ELF-1 (cell line): Measurements from ENCODE around the gene PTPN9.
"Not testable (repeated sequence)": the region's sequence is repeated elsewhere in the genome, so short reads cannot be mapped to it uniquely, and the experiment has no call there.

ENCODE experiments used
- DNase-seq: peaks from one replicate; pipeline ENCODE4 v3.0.0-alpha.2; 2016; ENCODE audit warnings: low read depth, low spot score

Gene PTPN9

DNA sequence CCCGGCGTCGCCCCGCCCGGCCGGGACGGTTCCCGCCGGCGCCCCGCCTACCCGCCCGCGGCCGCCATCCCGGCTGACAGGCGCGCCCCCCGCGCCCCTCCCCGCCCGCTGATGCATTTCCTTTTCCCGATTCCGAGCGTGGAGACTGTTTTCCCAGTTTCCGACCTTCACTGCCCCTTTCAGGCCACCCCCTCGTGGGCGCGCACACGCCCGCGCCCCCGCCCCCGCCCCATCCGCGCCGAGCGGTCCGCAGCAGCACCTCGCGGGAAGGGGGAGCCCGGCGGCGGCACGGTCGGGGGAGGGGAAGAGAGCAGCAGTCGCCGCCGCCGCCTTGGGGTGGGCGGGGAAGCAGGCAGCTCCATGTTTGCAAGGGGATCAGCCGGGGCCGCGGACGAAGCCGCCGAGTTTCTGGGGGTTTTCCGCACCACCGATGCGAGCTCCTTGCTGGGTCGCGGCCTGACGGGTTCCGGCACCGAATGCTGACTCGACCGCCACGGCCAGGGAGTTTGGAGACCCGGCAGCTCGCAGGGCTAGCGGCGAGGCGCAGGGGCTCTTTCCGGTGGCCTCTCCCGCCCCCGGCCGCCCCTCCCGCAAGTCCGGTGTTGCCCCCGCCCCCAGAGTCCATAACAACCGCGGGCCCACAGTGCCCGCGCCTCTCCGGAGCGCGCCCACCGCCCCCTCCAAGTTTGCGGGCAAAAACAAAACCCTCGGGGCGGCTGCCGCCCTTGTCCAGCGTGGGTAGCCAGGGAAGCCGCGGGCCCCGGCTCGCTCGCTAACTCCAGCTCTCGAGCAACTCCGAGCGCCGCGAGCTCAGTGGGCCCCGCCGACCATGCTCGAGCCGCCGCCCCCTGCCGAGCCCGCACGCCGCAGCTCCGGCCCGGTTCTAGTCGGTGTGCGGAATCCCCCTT, 124.4 kb downstream of the PTPN9 start:
- DNase-seq, result peak; percentile 62

DNA sequence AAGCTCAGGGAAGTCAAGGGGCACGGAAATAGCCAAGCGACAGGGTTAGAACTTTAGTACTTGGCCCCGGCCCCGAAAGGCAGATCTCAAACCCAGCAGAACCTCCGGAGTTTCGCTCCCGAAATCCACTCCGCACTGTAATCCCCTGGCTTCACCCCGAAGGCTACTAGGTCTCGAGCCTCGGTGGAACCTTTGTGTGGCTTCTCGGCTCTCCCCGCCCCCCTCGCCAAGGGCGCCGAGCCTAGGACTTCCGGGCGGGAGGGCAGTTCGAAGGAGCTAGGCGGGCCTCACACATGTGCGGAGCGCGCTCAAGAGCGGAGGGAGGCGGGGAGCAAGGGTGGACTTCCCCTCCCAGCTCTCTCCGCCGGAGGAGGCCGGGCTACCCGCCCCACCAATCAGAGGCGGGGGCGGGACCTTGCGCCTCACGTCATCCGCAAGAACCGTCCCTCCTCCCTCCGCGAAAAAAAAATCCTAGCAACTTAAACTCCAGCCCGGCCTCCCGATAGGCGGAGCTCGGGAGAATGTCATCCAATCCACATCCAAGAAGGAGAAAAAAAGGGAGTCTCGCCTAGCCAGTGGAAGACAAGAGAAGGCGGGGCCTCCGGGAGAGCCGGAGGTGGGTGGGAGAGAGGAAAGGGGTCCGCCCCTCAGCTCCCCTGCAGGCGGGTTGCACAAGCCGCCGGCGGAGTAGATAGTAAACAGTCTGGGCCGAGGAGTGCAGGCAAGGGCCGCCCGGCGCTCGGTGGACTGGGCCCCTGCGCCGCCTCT, 125.2 kb downstream of the PTPN9 start:
- DNase-seq, result peak; percentile 100

DNA sequence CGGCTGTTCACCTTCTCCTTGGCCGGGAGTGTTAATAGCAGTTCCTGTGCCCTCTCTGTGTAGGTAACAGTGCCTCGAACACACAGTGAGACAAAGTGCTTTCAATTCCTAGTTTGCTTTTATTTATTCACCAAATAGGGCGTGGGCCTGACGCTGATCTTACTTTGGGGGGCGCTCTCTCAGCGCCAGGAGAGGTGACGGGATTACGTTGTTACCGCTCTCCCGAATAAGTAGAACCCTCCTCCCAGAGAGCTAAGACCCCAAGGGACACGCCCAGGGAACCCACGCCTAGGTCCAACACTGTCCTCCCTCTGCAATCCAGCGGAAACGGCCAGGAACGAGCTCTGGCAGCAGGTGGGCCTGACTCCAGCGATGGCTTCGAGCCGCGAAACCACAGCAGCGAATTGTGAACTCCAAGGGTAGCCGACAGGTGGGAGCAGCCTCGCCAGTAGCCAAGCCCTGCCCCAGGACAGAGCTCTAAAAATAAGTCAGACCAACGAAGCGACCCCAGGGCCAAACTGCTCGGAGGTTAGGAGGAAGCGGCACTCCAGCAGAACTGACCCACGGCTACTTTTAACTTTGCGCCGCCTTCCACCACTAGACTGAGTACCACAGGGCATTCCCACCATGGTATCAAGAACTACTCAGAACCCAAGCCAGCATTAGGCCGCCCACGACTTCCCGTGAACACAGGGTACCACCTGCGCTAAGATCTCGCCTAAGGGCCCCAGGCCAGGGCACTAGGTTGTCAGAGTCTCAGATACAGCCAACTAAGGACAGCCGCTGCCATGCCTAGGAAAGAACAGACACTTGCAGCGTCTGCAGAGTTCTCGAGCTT, 126.0 kb downstream of the PTPN9 start:
- DNase-seq, result peak; percentile 79

DNA sequence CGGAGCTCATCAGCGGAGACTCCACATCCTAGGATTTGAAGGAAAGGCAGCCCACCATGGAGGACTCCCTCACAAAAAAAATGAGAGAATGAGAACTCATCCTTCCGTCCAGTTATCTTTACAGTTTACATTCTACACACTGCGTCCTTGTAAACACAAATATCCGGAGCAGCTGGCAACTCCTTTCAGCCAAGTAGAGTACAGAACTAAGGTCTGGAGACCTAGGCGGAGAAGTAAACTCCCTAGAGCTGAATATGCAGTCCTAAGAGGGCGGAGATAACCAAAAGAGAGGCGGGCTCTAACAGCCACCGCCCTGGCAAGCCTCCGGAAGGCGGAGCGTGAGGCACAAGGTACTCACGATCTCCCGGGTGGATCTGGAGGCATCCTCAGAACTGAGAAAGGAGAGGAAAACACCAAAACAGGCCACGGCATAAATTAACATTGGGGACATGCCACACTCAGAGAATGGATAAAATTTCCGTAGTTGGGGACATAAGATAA, 126.7 kb downstream of the PTPN9 start:
- DNase-seq, result peak; percentile 84

DNA sequence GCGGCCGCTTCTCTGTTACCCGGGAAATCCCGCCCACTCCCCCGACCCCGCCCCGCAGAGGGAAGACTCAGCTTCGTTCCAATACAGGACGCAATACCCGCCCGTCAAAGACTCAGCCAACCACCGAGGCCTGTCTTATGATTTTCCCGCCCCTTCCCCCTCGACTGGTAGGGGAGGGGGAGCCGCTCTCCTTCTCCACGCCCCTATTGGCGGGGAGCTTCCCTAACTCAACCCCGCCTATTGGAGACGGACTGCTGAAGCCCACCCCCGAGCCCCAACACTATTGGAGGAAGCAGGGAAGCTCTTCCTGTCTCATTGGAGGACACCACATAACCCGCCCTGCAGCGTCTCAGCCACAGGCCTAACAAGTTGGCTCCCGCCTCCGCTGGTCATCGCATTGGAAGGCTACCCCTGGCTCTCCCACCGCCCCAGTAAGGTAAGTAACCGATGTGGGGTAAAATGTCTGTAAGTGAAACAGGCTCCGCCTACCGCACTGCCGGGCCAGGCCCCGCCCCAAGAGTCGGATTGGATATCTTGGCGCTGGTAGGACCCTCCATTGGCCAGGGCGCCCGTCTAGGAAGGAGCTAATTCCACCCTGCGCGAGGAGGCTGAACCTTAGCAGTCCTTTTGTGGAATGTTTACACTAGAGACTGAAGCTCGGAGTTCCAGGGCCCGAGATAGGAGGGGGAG, 127.3 kb downstream of the PTPN9 start, which contains the start of gene SIN3A:
Gene SIN3A, minus strand, starts transcription at position 17 of the 690 bp plus-strand sequence. CDS start 21,315 bp downstream, outside the sequence.
- DNase-seq, result peak; percentile 100

DNA sequence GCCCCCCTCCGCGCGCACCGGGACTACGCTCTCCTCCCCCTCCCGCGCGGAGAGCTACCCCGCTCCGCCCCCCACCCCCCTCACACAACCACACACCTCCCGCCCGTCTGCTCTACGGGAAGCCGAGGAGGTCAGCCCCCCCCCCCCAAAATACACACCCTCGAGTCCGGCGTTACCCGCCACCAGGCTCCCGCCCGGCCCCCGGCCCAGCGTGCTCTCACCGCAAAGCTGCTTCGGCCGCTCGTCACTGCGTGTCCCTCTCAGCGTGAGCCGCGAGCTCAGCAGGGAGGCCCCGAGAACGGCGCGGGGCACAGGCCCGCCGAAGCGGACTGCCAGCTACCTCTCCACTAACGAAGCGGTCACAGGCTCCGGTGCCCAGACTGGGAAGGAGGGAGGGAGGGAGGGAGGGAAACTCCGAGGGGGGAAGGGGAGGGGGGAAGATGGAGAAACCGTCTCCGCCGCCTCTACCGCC, 127.9 kb downstream of the PTPN9 start:
- no peak for DNase-seq

DNA sequence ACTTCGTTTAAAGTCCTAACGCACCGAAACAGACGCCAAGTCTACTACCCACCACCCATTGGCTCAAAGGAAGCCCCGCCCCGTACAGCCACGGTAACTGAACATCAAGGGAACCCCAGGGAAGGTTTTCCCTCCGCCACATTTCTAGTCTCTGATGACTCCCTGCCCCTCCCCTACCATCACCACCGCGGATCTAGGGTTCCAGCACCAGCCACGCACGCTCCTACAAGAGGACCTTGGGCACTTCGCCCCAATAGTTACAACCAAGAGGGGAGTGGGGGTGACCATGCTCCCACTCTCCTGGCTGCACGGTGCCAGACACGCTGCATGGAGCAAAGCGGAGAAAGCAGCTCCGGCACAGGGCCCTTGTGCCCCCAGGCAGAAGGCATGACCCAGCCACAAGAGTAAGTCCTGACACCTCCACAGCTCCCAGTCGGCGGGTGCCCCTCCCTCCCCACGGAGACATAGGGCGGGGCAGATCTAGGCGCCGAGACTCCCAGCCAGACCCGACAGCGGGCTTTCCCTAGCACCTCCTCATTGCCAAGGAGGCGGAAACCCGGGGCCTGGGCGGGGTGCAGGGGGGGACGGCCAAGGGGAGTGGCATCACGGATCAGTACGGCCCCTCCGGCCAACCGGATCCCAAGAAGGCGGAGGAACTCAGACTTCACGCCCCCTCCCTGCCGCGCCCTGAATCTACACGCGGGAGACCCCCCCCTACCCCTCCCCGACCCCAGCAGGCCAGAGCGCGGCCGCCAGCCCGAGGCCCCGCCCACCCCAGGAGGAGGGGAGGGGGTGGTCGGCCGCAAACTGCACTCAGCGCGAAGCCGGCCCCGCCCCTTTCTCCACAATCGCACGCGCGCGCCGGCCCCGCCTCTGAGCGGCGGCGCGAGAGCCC, 128.6 kb downstream of the PTPN9 start:
- peak; percentile 95 for DNase-seq

DNA sequence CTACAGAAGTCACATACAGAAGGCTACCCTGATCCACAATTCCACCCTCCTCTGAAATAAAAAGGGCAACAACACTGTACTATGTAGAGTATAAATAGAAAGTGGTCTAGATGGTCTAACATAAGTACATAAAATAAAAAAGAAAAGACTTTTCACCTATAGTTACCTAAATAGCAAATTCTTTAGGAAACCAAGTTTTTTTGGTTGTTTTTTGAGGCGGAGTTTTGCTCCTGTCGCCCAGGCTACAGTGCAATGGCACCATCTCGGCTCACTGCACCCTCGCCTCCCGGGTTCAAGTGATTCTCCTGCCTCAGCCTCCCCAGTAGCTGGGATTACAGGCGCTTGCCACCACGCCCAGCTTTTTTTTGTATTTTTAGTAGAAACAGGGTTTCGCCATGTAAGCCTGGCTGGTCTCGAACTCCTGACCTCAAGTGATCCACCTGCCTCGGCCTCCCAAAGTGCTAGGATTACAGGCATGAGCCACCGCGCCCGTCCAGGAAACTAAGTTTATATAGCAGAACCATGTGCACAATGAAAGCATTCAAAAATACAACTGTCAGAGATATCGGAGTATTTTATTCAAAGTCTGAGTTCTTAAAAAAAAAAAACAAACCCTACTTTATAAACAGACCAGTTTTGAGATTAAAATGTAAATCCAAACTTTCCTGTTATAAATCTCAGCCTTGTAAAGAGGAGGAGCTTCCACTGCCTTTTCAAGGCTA, 129.4 kb downstream of the PTPN9 start:
- DNase-seq, result no peak

DNA sequence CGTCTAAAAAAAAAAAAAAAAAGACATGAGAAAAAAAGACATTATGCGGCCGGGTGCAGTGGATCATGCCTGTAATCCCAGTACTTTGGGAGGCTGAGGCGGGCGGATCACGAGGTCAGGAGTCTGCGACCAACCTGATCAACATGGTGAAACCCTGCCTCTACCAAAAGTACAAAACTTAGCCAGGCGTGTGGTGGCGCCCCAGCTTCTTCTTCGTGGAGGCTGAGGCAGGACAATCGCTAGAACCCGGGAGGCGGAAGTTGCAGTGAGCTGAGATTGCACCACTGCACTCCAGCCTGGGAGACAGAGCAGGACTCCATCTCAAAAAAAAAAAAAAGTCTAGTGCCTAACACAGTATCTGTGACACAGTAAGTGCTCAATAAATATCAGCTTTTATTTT, 130.9 kb downstream of the PTPN9 start:
- not testable (repeated sequence) for DNase-seq

DNA sequence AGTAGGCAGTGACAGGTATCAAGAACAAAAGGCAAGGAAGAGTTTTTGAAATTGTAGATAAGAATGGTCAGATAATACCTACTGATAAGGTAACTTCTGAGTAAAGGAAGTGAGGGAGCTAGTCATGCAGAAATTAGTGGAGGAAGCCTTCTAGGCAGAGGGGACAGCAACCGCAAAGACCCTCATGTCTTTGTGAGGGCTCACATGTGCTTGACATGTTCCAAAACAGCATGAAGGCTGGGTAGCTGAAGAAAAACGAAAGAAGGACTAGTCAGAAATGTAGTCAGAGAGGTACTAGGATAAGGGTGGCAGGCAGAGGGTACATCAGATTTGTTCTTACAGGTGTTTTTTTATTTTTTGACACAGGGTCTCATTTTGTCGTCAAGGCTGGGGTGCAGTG, 133.0 kb downstream of the PTPN9 start:
- DNase-seq, result no peak

DNA sequence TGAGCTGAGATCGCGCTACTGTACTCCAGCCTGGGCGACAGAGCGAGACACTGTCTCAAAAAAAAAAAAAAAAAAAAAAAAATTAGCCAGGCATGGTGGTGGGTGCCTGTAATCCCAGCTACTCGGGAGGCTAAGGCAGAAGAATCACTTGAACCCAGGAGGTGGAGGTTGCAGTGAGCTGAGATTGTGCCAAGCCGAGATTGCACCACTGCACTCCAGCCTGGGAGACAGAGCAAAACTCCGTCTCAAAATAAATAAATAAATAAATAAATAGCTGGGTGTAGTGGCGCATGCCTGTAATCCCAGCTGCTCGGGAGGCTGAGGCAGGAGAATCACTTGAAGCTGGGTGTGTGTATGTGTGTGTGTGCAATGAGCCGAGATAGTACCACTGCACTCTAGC, 133.8 kb downstream of the PTPN9 start:
- not testable (repeated sequence) for DNase-seq

DNA sequence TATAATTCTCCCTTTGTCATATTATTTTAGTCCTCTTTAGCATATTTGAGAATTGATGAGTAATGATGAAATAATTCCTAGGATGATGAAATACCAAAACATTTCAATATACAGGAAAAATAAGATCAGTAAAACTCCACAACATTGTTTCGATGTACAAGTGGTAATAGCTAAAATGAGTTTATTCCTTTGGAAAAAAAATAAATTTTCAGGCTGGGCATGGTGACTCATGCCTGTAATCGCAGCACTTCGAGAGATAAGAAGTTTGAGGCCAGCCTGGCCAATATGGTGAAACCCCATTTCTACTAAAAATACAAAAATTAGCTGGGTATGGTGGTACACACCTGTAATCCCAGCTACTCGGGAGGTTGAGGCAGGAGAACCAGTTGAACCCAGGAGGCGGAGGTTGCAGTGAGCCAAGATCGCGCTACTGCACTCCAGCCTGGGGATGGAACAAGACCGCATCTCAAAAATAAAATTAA, 135.1 kb downstream of the PTPN9 start:
- DNase-seq, result not testable (repeated sequence)

DNA sequence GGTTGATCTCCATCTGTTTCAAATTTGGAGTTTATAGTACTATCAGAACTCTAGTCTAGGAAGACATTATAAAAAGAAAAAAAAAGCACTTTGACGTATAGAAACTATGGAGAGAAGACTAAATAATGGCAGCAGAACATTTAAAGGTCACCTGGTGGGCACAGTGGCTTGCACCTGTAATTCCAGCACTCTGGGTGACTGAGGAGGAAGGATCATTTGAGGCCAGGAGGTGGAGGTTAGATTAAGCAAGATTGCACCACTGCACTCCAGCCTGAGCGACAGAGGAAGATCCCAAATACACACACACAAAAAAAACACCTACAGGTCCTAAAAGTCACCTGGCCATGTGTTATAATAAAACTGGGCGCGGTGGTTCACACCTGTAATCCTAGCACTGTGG, 141.4 kb downstream of the PTPN9 start:
- DNase-seq, result no peak

DNA sequence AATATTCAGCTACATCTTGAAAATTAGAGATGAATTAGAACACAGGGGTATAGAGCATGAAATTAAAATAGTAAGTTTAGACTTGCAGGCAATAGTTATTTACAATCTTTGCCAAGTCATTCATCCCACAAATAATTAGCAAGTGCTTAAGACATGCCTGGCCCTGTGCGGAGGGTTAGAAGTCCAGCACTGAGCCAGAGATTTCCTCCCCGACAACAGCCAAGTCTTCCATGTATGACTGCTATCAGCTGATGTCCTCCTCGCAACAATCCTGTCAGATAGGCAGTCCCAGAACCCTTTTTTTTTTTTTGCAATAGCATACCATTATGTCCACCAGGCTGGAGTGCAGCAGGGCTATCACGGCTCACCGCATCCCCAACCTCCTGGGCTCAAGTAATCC, 142.2 kb downstream of the PTPN9 start:
- no peak for DNase-seq

DNA sequence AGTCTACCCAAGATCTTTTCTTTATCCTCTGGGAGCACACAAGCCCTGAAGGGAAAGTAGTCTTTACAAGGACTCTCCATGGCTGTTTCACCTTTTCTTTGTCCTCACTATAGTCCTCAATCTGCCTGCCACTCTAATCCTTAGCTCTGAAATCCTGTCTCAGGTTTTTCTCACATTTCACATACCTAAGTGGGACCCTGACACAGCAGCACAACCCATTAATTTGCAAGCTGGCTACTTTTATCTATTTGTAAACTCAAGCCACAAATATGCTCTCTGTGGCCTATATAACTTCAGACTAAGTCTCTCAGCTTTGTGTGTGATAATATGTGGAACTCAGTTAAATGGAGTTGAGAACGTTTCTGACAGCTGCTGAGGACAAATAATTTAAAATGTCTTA, 147.4 kb downstream of the PTPN9 start:
- DNase-seq, result no peak

DNA sequence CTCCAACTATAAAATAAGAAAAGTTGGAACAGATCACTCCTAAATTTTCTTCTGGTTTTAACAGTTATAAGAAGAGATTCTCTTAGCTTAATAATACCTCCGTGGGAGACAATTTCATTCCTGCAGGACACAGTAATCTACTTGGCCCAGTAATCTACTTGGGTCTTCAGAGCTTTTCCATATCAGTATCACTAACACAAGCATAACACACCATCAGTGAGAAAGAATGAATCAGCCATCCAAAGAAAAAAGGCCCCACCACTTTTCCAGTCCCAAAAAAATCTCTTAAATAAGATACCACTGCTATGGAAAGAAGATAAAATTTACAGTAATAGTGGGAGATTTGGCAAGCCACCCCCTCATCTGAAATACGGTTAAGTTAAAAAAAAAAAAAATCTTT, 147.8 kb downstream of the PTPN9 start:
- DNase-seq, result no peak

DNA sequence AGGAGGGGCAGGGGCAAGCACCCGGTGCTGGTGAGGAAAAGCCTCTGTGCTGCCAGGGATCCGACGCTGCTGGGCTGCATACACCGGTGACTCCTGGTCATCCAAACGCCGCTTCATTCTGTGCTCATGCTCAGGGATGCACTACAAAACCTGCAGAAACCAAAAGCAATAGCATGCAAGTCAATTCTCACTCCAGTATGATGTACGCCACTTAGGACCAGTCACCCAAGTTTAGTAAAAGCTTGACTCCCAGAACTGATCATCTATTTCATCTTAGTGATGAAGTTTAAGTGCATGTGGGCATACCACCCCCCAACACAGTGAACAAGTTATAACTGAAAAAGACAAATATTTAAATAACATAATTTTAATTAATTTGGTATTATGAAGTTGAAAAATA, 148.9 kb downstream of the PTPN9 start:
- DNase-seq, result no peak

DNA sequence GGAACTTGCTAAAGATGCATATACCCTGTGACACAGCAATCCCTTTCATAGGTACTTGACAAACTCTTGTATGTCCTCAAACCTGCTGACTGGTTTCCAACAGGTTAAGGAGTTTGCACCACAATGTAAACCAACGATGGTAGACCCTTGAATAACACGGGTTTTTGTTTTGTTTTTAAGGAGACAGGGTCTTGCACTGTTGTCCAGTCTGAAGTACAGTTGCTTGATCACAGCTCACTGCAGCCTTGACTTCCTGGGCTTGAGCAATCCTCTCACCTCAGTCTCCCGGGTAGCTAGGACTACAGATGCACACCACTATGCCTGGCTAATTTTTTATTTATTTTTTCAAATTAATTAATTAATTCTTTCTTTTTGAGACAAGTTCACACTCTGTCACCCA, 151.0 kb downstream of the PTPN9 start:
- DNase-seq, result no peak

DNA sequence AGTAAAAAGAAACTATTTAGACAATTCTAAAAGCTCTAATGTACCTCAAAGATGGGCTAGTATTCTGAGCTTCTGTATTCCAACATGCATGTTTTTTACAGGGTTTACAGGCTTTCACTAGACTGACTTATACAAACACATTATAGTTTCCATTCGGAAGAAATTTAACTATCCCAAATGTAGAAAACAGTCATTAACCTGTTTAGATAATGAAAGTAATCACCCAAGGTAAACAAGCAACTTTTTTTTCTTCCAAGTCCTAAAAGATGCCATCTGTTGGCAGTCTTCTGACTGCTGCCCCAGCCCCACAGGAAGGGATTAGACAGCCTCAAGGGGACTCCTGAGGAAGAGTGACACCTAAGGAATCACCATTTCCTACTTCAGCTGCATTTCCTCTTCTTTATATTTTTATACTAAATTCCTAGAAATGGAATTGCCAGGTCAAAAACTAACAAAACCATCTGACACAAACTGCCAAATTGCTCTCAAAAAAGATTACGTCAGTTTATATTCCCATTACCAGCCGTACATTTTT, 153.1 kb downstream of the PTPN9 start:
- DNase-seq, result no peak
